NCI-H1105 (cell line): ENCODE measurements around the gene CDKL4.
"Not testable (repeated sequence)": the region's sequence is repeated elsewhere in the genome, so short reads cannot be mapped to it uniquely, and the experiment has no call there.

Experiments used
- DNase-seq: peaks from one replicate; lab custom pipeline; 2025; lab: John Stamatoyannopoulos, UW

Gene CDKL4

GRCh38 chr2:39232141-39232540 is 11.6 kb downstream of the CDKL4 start:
- DNase-seq, result no peak

DNA sequence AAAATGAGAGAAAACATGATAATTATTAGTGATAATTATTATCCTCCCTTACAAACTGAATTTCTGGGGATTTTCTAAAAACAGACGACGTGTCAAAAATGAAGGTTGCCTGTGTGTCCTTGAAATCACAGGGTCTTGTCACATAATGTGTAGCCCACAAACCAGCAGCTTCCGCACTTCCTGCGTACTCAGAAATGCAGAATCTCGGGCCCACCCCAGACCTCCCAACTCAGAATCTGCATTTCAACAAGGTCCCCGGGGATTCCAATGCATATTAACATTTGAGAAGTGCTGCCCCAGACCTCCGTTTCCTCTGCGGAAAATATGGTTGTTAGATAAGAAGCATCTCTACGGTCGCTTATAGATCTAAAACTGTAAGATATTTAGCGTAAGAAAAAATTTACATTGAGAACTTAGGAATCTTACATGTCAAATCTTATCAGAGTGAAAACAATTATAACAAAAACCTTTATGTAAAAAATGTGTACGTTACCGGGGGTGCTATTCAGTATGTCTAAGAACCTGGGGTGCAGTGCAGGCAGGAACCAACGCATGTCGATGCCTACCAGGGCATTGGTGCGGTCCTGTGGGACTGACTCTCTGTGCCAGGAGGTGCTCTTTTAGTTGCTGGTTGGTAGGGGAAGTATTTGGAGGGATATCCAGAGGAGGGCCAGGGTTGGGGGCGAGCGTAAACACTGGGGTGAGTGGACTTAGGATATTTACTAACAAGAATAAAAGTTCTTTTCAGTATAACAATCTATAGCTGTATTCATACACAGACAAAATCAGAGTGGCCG is 15.2 kb downstream of the CDKL4 start:
- no peak for DNase-seq

DNA sequence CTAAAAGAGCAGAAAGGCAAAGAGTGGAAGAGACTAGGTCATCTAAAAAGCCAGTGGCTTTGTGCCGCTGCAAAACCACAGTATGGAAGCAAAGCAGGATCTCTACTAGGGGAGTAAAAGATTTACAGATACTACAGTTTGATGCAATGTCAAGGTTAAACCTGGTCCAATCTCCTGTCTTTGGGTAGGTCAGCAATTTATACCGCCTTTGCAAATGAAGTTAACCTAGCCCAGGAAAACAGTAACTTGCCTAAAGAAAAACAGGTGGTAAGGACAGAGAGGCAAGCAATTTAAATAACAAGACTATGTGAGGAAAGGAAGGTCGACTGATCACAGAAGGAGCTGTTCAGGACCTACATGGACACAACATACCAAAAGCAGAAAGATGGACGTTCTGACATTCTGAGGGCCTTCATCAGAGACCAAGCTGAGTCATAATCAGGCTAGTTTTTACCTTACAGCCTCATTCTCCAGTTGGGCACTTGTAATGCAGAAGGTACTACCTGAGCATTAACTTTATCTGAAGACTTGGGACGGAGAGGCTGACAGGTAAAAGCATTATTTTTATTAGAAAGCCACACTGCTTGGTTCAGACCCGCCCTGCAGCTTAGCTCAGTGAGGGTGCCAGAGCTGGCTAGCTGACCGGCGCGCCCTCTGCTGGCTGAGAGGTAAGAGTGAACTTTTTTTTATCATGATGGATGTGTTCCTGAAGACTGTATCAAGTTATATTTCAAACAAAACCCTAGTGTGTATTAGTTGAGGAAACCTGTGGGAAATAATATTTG is 15.9 kb downstream of the CDKL4 start:
- DNase-seq, result peak; percentile 58

DNA sequence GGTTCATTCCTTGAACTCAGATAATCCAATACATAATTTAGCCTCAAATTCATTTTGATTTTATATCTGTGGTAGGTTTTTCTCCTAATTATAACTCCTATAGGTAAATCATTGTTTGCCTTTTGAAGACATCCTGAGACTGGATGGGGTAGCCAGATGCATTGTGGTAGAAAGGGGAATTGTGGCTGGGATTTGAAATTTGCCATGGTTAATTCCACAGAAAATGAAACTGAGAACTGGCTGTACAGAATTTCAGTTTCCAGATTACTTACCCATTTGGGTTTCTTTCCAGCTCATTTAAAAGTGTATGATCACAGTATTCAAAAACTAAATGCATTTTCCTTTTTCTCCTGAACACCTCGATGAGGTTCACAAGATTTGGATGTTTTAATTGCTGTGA is 18.2 kb downstream of the CDKL4 start:
- no peak for DNase-seq

- DNase-seq, result no peak
Observed at GRCh38 chr2:39223909-39224308, 19.9 kb downstream of the CDKL4 start.

DNA sequence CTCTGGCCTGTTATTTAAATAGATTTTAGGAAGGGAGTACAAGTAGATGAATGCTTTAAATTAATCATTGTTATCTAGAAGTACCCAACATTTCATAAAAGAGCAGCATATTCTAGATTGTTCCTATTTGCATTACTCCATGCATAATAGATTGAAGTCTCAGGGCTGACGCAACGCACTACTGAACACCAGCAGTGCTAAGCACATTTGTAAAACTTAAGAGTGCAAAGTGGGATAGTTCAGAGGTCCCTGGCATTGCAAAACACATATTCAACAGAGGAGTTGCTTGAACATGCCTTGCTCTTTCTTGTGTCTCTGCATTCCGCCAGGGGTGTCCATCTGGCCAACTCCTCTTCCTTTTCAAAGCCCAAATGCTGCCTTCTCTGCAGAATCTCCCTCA is 22.3 kb downstream of the CDKL4 start:
- no peak for DNase-seq

GRCh38 chr2:39220136-39220535 is 23.6 kb downstream of the CDKL4 start:
- DNase-seq, result no peak

DNA sequence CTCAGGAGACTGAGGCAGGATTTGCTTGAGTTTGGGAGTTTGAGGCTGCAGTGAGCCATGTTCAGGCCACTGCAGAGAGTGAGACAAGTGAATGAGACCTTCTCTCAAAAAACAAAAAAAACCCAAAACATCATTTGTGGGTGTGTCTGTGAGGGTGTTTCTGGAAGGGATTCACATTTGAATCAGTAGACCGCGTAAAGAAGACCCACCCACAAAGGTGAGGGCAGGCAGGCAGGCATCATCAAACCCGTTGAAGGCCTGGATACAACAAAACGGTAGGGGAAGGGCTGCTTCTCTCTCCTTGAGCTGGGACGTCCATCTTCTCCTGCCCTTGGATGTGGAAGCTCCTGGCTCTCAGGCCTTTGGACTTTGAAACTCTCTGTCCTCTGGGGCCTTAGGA is 25.4 kb downstream of the CDKL4 start:
- no peak for DNase-seq

DNA sequence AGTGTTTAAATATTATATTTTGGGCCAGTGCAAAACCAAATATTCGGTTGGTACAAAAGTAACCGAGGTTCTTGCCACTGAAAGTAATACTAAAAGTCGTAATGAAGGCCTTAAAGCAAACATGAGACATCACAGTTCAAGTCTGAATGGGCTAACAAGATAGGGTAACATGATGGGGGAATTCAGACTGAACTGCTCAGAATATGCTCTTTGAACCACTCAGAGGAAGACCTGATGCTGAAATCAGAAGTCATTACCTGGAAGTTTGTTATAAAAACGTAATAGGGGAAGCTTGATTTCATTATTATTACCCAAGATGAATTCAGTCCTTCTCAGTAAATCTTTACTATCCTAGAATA is 26.6 kb downstream of the CDKL4 start:
- no peak for DNase-seq

GRCh38 chr2:39216346-39217191 is 27.2 kb downstream of the CDKL4 start:
- no peak for DNase-seq

DNA sequence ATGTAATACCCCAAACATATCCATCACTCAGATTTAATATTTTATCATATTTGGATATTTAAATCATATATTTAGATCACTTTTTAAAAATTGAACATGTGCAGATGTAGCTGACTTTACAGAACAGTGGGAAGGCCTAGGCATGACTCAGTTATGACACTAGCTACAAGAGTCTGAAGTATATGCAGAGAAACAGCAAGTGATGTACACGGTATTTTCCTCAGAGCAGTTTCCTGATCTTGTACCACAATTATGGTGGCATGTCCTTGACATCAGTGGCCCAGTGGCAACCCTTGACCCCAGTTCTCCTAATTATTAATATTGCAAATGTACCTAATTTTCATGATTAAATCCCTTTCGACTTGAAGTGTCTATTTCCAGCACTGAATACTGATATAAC is 28.2 kb downstream of the CDKL4 start:
- DNase-seq, result no peak

DNA sequence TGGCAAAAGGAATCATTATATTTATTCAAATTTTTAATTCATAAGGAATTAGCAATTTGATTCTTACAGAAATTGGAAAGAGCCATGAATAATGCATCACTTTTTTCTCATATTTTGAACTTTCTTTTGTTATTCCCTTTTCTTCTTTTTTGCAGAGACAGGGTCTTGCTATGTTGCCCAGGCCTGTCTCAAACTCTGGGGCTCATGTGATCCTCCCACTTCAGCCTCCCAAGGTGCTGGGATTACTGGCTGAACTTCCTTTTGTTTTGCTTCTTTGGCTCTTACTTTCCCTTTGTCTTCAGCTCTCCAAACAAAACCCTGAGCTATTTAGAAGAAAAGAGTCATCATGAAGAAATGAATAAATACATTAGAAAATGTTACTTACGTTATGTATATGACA is 30.8 kb downstream of the CDKL4 start:
- DNase-seq, result no peak

- DNase-seq, result no peak
Observed at GRCh38 chr2:39210846-39211245, 32.9 kb downstream of the CDKL4 start.

- DNase-seq, result no peak
Observed at GRCh38 chr2:39203382-39203781, 40.4 kb downstream of the CDKL4 start.

- no peak for DNase-seq
Observed at GRCh38 chr2:39202639-39203369, 41.0 kb downstream of the CDKL4 start.

- DNase-seq, result not testable (repeated sequence)
Observed at GRCh38 chr2:39197003-39197402, 46.8 kb downstream of the CDKL4 start.

DNA sequence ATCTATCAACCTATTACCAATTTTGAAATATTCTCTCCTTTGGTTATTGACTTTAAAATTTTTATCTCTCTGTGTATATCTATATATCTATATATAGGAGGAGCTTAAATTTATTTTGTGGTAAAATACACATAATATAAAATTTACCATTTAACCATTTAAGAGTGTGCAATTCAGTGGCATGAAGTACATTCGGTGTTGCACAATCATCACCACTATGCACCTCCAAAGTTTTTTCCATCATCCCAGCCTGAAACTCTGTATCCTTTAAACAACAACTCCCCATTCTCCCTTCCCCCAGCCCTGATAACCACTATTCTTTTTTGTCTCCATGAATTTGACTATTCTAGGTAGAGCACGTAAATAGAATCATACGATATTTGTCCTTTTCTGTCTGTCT is 49.1 kb downstream of the CDKL4 start:
- DNase-seq, result no peak

- DNase-seq, result no peak
Observed at GRCh38 chr2:39188960-39189494, 54.7 kb downstream of the CDKL4 start.

GRCh38 chr2:39183673-39184072 is 60.1 kb downstream of the CDKL4 start:
- no peak for DNase-seq

DNA sequence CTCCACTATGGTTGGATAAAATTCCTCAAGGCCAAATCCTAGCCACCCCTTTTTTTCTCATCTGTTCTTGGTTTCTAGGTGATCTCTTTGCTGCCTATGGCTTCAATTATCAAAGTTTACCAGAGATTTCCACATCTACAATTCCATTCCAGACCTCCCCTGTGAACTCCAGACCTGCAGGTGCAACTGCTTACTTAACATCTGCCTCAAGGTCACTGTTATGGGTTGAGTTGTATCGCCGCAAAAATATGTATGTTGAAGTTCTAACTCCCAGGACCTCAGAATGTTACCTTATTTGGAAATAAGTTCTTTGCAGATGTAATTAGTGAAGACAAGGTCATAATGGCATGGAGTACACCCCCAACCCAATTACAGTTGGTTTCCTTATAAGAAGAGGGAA is 62.5 kb downstream of the CDKL4 start:
- no peak for DNase-seq
